Tongue (tissue), 2 donors: ENCODE measurements around the gene RARG. TPM values are rescaled to one million over a fixed set of nuclear protein-coding genes. Genes with fewer than 3 reads are reported as not detected.

ENCODE experiments used
- DNase-seq: peaks from one replicate; pipeline ENCODE4 v3.0.0-alpha.2; 2015
- total RNA-seq: library from RNA; depleted of rRNA; stranded (reverse); fragments of >200 nt; gene quantifications from one replicate; pipeline ENCODE4 v1.2.3, GENCODE V29; 2014

RARG gene
- total RNA-seq, 1 donor from 2014 or later = 47.1 TPM

DNA sequence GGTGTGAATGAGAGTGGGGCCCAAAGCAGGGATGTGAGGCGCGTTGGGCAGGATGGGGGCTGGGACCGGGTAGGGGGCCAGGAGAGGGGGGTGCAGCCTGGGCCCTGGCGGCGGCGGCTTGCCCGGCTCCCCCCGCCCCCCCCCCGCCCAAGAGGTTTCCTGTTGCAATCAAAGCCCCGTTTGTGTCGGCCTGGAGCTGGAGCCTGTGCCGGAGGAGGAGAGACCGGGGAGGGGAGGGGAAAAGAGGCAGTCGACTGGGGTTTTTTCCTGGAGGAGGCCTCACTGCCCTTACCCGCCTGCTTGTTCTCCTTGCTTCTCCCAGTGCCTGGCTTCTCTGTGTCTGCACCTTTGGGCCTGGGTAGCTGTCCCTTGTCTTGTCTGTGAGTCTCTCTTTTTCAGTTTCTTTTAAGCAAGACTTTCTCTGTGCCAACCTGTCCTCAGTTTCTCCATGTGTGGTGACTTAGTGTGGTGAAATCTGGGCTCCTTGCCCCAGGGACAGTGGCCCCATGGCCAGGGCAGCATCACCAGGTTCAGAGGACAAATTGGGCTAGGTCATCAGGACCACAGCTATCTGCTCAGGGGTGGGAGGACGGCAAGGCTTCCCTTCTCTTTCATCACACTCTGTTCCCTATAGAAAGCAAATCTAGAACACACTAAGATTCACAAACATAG, 8.5 kb downstream of the RARG start:
- peak; percentile 81 for DNase-seq

DNA sequence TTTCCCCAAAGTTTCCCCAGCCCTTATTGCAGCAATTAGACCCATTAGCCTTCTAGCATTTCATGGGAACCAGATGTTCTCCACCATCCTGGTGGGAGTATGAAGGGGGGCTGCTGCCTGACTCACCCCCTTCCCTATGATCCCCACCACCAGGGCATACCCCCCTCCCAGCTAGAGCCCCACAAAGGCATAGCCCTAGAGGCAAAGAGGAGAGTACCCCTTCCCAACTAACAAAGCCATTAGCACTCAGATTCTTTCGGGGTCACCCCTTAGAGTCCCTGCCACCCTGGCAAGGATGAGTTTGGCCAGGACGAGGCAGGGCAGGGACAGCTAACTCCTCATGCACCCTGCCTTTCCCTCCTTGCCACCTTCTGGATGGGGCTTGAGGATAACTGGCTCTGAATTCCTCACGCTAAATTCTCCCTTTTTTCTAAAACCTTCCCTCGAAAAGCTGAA, 9.2 kb downstream of the RARG start:
- DNase-seq = peak; percentile 22

DNA sequence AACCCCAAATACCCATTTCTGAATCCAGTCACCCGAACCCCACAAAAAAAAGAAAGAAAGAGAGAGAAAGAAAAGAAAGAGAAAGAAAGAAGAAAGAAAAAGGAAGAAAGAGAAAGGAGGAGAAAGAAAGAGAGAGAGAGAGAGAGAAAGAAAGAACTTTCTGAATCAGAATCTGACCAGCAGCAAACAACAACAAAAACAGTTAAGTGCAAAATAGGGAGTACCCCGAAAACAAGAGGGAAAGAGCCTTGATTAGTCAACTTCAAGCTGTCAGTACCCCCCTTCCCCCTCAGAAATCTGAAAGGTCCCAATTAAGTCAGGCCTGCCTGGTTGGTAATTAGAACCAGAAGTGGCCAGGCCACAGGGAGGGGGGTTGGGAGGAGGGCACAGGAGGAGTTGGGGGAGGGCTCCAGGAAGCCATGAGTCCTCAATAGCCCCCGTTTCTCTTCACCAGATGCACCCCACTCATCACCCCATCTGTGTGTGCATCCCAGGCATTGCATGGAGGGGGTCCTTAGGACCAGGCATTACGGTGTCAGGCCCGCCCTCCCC, 9.8 kb downstream of the RARG start:
- DNase-seq = peak; percentile 33

DNA sequence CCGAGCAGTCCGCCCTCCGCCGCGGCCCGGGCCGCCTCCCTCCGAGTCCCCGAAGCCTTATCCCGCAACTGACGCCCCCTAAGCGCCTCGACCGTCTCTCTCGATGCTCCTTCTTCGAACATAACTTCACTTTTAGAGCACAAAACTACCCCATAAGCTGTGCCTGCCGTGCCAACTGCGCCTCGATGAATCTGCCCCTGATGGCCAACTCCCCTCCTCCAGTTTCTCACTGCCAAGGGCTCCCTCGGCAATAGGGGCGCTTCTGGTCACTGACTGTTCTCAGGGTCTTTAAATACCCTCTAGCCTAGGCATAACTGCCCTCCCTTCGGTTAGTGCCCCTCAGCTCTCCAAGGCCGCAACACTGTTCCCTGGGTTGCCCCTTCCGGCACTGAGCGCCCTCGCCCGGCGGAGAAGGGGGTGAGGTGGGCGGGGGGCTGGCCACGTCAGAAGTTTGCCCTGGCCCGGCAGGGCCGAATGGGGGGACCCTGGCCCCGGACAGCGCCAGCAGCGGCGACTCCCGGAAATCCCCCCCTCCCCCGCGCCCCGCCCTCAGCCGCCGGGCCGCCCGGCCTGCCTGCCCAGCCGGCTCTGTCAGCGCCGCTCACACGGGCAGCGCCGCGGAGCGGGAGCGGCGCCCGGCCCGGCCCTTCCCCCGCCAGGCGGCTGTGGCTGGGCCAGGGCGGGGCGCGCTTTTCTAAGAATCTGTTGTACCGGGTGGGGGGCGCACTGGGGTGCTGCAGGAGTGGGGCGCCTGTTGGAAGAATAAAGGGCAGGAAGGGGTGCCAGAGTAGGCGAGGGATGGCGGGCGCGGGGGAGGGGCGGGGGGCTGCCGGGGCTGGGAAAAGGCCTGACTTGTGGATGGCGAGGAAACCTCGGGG, 10.6 kb downstream of the RARG start:
- DNase-seq = peak; percentile 82

DNA sequence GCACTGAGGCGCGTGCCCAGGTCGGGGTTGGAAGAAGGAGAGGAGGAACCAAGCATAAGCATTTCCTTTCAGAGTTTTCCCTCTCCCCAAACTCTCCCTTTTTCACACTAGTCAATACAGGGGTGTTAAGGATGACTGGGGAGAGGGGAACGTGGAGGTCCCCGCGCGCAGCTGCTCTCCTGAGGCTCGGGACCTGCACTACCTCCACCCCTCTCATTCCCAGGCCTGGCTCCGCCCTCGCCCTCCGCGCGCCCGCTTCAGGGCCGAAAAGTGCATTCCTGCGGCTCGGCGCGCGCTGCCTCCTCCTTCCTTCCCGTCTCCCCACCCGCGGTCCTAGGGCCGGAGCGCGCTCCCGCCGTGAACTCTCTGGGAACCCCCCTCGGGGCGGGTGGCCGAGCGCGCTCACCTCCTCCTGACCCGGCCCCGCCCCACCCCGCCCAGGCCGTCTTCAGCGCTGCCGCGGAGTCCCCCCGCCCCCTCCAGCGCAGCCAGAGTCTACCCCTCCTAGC, 11.3 kb downstream of the RARG start:
- DNase-seq = peak; percentile 94

DNA sequence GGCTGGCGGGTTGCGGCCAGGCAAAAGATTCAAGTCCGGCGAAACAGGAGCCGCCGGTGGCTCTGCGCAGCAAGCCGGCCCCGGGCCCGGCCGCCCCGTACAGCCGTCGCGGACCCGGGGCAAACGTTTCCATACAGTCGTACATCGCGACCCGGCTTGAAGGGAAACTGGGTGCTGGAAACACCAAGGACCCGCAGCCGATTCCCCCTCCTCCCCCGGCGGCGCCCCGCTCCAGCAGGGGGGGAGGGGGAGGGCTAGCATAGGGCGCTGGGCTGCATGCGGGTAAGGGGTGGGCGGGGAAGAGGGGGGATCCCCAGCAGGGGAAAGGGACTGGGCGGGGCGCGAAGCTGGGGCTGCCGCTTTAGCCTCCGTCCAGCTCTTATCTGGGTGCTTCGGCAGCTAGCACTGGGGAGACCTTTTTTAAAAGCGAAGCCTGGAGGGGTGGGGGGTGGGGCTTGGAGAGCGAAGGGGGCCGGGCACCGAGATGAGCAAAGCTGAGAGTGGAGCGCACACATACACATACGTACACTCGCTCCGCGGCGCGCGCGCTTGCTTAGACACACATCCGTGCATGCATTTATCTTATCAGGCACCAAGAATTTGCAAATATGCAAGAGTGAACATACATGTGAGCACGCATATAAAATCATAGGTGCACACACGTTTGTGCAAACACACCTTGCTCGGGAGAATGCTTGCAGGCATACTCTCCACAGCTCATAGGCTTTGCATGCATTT, 11.9 kb downstream of the RARG start:
- peak; percentile 85 for DNase-seq

DNA sequence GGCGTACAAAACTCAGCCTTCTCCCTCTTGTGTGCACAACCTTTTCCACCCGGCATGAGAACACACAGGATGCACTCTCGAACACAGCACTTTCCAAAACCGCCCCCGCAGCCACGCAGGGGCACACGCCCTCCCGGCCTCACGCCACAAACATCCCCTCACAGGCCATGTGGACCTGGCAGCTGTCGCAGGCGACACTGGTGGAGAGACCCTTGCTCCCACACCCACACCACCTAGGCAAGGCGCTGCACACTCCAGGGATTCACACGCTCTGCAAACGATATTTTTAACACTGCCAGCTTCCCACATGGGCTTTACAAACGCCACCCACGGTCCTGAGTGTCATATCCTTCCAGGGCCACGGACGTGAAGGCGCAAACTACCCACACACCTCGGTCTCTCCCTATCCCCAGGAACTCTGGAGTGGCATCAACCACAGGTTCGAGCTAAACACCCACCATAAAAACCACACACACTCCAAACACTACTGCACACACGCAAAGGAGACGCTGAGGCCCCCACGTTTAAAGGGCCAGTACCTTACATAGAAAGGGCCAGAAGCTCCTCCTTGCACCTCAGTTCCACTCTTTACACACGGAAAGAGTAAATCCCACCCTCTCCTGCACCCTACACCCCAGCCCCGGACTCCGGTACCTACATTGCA, 12.6 kb downstream of the RARG start:
- DNase-seq = peak; percentile 43

DNA sequence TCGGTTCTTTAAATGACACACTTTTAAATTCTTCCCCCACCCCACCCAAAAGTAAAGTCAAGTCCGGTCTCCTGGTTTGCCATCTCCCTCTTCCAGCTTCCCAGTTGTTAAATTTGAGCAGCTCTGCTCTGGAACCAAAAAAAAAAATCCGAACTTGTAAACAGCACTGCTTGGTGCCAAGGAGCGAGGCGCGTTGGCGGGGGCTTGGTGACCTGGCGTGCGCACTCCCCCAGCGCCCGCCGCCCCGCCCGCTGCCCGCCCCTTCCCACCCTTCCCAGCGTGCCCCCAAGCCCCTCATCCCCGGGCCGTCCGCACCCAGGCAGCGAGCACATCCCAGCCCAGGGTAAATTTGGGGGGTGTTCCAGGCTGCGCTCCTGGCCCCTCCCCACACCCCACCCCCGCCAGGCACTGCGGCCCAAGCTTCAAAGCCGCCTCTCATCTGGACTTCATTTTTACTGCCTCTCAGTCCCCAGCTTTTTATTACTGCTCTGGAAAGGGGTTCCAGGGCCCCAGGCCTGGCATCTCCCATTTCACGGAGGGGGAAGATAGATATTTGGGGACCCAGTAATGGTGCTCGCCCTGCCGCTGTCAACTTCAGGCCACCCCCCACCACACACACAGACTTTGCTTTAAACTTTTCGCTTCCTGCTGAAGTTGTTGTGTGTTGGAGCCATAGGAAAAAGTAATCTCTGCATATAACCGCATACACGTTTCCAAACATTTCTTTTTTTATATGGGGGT, 13.3 kb downstream of the RARG start:
- DNase-seq = peak; percentile 44

DNA sequence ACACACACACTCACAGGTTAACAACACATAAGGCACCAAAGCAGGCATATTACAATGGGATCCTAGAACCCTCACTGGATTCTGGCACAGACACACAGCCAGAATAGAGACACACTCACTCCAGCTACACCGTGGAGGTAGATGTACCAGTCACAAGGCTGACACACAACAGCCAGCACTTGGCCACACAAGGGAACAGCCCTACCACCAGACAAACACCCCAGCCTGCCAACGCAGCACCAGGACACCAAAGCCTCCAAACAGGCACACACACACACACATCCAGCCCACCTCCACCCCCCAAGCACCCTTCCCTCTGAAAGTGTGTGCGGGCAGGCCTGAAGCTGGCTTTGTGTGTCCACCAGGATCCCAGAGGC, 14.1 kb downstream of the RARG start:
- DNase-seq = no peak

DNA sequence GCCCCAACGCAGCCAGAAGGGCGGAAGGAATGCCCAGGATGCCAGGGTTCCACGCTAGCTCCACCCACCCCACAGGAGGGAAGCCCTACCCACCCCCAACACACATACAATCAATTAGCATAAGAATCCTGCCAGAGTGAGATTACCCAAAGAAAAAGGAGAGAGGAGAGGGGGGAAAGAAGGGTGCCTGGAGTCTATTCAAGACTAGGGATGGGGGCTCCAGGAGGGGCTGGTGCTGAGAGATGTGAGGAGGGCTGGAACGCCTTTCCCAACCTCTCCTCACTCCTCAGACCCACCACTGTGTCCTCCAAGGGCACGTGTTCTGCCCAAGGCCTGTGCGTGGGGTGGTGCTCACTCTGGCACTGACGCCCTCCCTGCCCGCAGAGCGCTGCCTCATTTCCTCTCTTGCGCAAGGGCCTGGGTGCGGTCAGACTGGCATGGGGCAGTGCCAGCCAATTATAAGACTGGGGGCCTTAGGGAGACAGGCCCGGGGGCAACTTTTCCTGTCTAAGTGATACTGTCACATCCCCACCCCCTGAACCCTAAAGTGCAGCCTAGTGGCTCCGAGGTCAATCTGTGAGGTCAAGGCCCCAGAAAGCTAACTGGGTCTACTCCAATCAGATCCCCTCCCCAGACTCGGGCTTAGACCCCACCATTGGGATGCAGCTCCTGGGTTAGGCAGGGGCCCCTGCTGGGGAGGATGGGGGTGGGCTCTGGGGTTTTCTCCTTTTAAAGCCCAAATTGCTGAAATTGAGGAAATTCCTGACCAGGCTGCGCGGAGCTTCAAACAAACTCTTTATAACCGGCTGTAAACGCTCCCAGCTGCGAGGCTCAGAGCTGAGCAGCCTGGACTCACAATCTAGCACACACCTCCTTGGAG, 14.7 kb downstream of the RARG start:
- peak; percentile 15 for DNase-seq

DNA sequence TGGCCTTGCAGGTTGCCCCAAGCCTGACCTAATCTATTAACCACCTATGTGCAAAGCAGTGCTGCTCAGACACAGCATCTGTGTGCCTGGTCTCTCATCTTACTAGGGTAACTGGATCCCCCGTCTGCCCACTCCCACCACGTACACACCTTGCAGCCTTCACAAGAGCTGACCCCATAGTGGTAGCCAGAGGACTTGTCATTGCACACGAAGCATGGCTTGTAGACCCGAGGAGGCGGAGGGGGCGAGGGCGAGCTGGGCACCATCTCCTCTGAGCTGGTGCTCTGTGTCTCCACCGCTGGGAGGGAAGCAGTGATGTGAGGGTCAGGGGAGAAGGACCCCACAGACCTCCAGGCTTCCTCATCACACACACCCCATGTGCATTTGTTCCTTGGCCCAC, 16.5 kb downstream of the RARG start:
- no peak for DNase-seq

DNA sequence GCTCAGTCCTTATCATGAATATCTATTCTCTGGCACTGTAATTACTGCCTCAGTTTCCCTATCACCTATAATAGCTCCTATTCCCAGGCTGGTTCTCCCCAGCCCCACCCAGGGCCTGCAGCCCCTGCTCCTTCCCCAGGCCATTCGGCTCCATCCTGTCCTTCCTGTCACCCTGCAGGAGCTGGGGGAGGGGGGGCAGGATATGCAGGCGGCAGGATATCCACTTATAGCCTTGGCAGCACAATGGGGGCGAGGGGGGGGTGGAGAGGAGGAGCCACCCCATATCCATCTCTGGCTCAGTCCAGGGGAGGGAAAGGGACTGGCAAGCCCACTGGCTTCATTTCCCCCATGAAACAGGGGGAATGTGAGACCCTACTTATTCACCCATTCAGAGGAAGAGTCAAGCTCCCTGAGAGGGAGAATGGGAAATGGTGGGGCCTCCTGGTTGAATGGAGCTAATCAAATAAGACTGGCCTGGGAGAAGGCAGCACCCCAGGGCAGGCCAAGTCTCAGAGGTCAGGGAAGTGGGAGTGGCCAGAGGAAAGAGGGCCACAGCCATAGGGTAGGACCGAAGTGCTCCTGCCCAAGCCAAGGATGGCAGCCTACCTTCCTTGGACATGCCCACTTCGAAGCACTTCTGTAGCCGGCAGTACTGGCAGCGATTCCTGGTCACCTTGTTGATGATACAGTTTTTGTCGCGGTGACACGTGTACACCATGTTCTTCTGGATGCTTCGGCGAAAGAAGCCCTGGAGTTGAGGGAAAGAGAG, 17.1 kb downstream of the RARG start:
- no peak for DNase-seq

DNA sequence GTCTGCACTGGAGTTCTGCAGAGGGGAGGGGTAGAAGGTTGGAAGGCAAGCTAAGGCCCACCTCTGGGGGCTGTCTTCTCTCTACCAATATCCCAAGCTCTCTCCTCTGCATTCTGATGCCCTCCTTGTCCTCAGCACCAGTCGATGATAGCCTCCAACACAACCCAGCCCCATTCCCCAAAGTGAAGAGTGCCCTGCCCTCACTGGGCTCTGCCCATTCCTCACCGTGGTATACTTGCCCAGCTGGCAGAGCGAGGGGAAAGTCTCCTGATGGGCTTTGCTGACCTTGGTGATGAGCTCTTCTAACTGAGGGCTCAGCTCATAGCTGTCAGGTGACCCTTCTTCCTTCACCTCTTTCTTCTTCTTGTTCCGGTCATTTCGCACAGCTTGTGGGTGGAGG, 17.8 kb downstream of the RARG start:
- DNase-seq = no peak

DNA sequence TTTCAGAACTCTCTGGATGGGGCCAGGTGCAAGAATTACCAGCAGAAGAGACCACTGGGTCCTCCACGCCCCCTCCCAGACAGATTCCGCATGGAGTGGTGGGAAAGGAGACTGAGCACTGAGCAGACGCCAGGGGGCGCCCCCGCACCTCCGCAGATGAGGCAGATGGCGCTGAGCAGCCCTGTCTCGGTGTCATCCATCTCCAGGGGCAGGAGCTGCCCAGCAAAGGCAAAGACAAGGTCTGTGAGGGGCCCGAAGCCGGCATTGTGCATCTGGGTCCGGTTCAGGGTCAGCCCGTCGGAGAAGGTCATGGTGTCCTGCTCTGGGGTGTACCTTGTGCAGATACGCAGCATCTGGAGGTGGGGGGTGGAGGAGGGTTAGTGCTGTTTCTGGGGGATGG, 18.7 kb downstream of the RARG start:
- peak; percentile 91 for DNase-seq

DNA sequence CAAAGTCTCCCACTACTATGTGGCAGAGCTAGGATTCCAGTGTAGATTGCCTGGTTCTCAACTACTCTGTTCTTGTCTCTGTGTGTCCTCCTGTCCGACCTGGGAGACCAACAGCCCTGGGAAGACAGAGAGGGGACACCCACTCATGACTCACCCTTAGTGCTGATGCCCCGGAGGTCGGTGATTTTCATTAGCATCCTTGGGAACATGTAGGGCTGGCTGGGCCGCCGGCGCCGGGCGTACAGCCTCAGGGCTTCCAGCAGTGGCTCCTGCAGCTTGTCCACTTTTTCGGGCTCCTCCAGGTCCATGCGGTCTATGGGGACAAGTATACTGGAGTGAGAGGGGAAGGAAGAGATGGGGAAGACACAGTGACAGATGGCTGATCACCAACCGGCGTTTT, 19.1 kb downstream of the RARG start:
- DNase-seq = no peak

DNA sequence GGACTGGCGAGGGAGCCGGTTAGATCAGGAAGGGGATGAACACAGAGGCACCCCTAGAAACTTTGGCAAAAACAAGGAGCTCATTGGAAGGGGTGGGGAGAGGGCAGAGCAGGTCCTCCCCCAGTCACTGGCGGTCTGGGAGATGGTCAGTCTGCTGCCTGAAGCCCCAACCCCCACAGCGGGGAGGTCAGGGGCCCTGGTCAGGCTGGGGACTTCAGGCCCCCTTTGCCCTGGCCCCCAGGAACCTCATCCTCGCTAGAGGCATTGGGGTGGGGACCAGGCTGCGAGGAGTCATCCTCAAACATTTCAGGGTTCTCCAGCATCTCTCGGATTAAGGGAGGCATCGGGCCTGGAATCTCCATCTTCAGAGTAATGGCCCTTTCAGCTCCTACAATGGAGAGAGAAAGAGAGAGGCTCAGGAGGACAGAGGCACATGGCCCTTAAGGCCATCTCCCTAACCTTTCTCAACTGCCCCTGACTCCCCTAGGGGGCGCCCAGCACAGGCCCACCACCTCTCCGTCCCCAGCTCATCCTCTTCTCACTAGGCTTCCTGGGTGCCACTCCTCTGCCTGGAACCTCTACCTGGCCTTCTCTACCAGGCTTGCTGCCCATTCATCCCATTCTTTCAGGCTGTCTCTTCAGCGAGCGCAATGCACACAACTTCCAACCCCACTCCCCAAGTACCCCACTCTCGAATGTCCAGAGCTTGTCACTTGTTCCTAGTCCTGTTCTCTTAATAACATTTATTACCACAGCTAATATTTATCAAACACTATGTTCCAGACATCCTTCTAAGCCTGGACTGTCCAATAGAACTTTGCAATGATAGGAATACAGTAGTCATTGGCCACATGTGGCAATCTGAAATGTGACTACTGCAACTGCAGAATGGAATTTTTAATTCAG, 20.3 kb downstream of the RARG start:
- no peak for DNase-seq

DNA sequence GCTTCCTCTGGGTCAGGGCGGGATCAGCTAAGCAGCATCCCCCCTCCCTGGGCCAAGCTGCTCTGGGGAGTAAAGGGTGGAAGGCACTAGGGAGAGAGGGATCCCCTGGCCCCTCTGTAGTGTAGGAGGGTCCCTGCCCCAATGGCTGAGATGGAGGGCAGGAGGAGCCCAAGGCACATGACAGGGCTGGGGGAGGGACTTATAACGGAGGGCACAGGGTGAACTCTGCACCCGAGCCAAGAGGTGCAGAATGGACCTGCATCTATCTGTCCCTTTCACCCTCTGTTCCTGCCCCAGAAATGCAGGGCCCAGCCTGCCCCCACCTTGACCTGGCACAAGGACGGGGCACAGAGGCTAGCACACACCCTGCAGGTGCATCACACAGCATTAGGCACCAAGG, 21.2 kb downstream of the RARG start:
- no peak for DNase-seq

DNA sequence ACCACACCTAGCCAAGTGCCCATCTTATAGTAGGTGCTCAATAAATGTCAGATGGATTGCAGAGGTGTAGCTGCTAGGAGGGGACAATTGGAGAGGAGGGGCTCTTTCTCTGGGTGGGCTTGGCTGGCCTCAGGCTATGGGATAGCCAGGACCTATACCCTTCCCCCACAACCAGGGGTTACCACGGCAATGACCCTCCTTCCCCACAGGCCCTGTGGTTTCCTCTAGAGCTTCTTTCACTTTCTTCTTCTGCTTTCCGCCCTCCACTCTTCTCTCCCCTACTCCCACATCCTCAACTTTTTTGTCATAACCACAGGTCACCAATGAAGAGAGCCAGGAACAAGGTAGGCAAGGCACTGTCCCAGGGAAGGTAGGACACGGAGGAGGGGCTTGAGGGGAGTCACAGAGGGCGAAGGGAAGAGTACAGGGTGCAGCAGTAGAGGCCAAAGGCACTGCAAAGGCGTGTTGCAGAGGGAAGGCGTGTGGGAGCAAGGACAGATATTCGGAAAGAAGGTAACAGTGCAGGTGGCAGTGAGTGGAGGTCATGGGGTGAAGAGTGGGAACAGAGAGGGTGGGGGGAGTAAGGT, 23.0 kb downstream of the RARG start:
- no peak for DNase-seq
